Measurements from ENCODE around the gene PTPRD.

GRCh38 chr9:8659108-8659507 lies 1953.7 kb downstream of the PTPRD start:
- TF ChIP-seq POLR2A (IDR thresholded peaks at IDR 0.05) (no peak), CTCF (IDR thresholded peaks at IDR 0.05 in 4 of 5, conservative IDR thresholded peaks at IDR 0.05 in 1 of 5) (no peak)
